GM21390 (cell line): Measurements from ENCODE around the gene GPI.
"Not testable (repeated sequence)": the region's sequence is repeated elsewhere in the genome, so short reads cannot be mapped to it uniquely, and the experiment has no call there.

Experiments
- ATAC-seq: cut with Tn5 transposase; IDR thresholded peaks from one replicate; pipeline ENCODE4 v1.9.1; 2021; ENCODE audit not compliant: unreplicated experiment

Gene GPI

GRCh38 chr19:34366738-34367623, 2.0 kb downstream of the GPI start:
- no peak for ATAC-seq

GRCh38 chr19:34367624-34367957, 2.6 kb downstream of the GPI start:
- ATAC-seq, result no peak

- no peak for ATAC-seq
Measured at GRCh38 chr19:34368338-34368737, 3.3 kb downstream of the GPI start.

- not testable (repeated sequence) for ATAC-seq
Measured at GRCh38 chr19:34369166-34369565, 4.2 kb downstream of the GPI start.

- ATAC-seq, result no peak
Measured at GRCh38 chr19:34370117-34370516, 5.1 kb downstream of the GPI start.

GRCh38 chr19:34370983-34371382, 6.0 kb downstream of the GPI start:
- no peak for ATAC-seq

GRCh38 chr19:34373601-34374288, 8.7 kb downstream of the GPI start:
- ATAC-seq, result no peak

- no peak for ATAC-seq
Measured at GRCh38 chr19:34375598-34375997, 10.6 kb downstream of the GPI start.

- no peak for ATAC-seq
Measured at GRCh38 chr19:34380639-34381241, 15.7 kb downstream of the GPI start.

GRCh38 chr19:34381399-34382251, 16.6 kb downstream of the GPI start:
- ATAC-seq, result no peak

- no peak for ATAC-seq
Measured at GRCh38 chr19:34382471-34382870, 17.5 kb downstream of the GPI start.

- ATAC-seq, result no peak
Measured at GRCh38 chr19:34383599-34383998, 18.6 kb downstream of the GPI start.

GRCh38 chr19:34386645-34387445, 21.8 kb downstream of the GPI start:
- no peak for ATAC-seq

- no peak for ATAC-seq
Measured at GRCh38 chr19:34387446-34387810, 22.4 kb downstream of the GPI start.

GRCh38 chr19:34388745-34389144, 23.7 kb downstream of the GPI start:
- not testable (repeated sequence) for ATAC-seq

- ATAC-seq, result no peak
Measured at GRCh38 chr19:34391813-34392212, 26.8 kb downstream of the GPI start.

- no peak for ATAC-seq
Measured at GRCh38 chr19:34393031-34393430, 28.0 kb downstream of the GPI start.

GRCh38 chr19:34393629-34394028, 28.6 kb downstream of the GPI start:
- no peak for ATAC-seq

- ATAC-seq, result no peak
Measured at GRCh38 chr19:34397853-34398252, 32.9 kb downstream of the GPI start.

- ATAC-seq, result no peak
Measured at GRCh38 chr19:34399886-34400285, 34.9 kb downstream of the GPI start.
